Keratinocyte (primary cell): Measurements from ENCODE around the gene DAGLA. TPM values are rescaled to one million over a fixed set of nuclear protein-coding genes. Genes with fewer than 3 reads are reported as not detected.

Experiments used
- DNase-seq: peaks from one replicate; pipeline ENCODE4 v3.0.0-alpha.2; 2011; ENCODE audit warnings: low read depth, missing footprints, low spot score
- FAIRE-seq: peaks from 2 replicates; lab custom pipeline; 2011; peaks lifted over from hg19 to GRCh38; lab: Jason Lieb, UNC
- H2AFZ ChIP-seq: 2 replicates; pipeline ENCODE4 v1.6.0; 2012; ENCODE audit warnings: low read length, control low read depth, inconsistent platforms; ENCODE audit not compliant: control insufficient read depth
- H3K27ac ChIP-seq: 2 replicates; pipeline ENCODE4 v1.5.1; 2011; ENCODE audit warnings: low read length; ENCODE audit not compliant: control insufficient read depth, insufficient read depth
- H3K27me3 ChIP-seq: 3 replicates; pipeline ENCODE4 v1.6.0; 2011; ENCODE audit warnings: low read length; ENCODE audit not compliant: control insufficient read depth, insufficient read depth; ENCODE audit errors: extremely low read depth
- H3K36me3 ChIP-seq, 2 experiments: 2 replicates in 1 of 2; 3 replicates in 1 of 2; pipeline ENCODE4 v1.5.1; 2011; ENCODE audit warnings: low read length in 2 of 2, mild to moderate bottlenecking in 1 of 2; ENCODE audit not compliant: control insufficient read depth in 2 of 2, insufficient read depth in 2 of 2; ENCODE audit errors: extremely low read depth in 1 of 2
- H3K4me1 ChIP-seq: 3 replicates; pipeline ENCODE4 v1.5.1; 2011; ENCODE audit warnings: low read length; ENCODE audit not compliant: control insufficient read depth, insufficient read depth; ENCODE audit errors: extremely low read depth
- H3K4me2 ChIP-seq: 3 replicates; pipeline ENCODE4 v1.6.0; 2011; ENCODE audit warnings: low read depth, low read length; ENCODE audit not compliant: control insufficient read depth, insufficient read depth; ENCODE audit errors: extremely low read depth
- H3K4me3 ChIP-seq, 3 experiments: fragments of 200-600 bp in 1 of 3; sonication (generic) in 1 of 3; 2 replicates in 2 of 3; 3 replicates in 1 of 3; pipeline ENCODE4 v1.5.1; 2011 to 2016; ENCODE audit warnings: low read length in 3 of 3, mild to moderate bottlenecking in 3 of 3, control low read depth in 2 of 3, inconsistent platforms in 1 of 3, low read depth in 1 of 3, mixed read lengths in 1 of 3, mixed run types in 1 of 3, moderate library complexity in 1 of 3; ENCODE audit not compliant: control insufficient read depth in 2 of 3, insufficient read depth in 2 of 3; ENCODE audit errors: extremely low read depth in 1 of 3
- H3K79me2 ChIP-seq: 2 replicates; pipeline ENCODE4 v1.6.0; 2012; ENCODE audit warnings: low read length; ENCODE audit not compliant: control insufficient read depth, insufficient read depth
- H3K9ac ChIP-seq: 3 replicates; pipeline ENCODE4 v1.6.0; 2011; ENCODE audit warnings: low read length; ENCODE audit not compliant: control insufficient read depth, insufficient read depth; ENCODE audit errors: extremely low read depth
- H3K9me1 ChIP-seq: 3 replicates; pipeline ENCODE4 v1.6.0; 2011; ENCODE audit warnings: low read length; ENCODE audit not compliant: control insufficient read depth, insufficient read depth; ENCODE audit errors: extremely low read depth
- H3K9me3 ChIP-seq: 2 replicates; pipeline ENCODE4 v1.5.1; 2012; ENCODE audit warnings: low read depth, low read length; ENCODE audit not compliant: control insufficient read depth
- H4K20me1 ChIP-seq: 3 replicates; pipeline ENCODE4 v1.6.0; 2011; ENCODE audit warnings: low read length; ENCODE audit not compliant: control insufficient read depth, insufficient read depth; ENCODE audit errors: extremely low read depth
- EZH2 ChIP-seq: IDR thresholded peaks from one replicate; pipeline ENCODE4 v1.6.1; 2012; ENCODE audit warnings: inconsistent platforms, mild to moderate bottlenecking, low read length, moderate library complexity
- dilution Hi-C: fragments of 300-500 bp; cut with MboI; formaldehyde crosslinking; loops from one replicate; pipeline ENCODE4 v1.7.0; 2020; ENCODE audit warnings: low sequenced_read_pairs; ENCODE audit not compliant: extremely low pct_ligation_motif_present
- polyA plus RNA-seq, 5 experiments: library from polyadenylated mRNA; depleted of rRNA in 3 of 5; stranded (reverse) in 3 of 5; stranded (forward) in 1 of 5; unstranded in 1 of 5; fragments of >200 nt; gene quantifications; 1 replicate in 1 of 5; 2 replicates in 3 of 5; 3 replicates in 1 of 5; pipeline versions ENCODE4 v1.2.1 to v1.2.3, GENCODE V29; 2011 to 2012; ENCODE audit warnings: missing spikeins in 2 of 5, low read depth in 1 of 5, low replicate concordance in 1 of 5
- TF ChIP-seq, protein P1 (sequence below), 3 experiments: IDR thresholded peaks in 1 of 3; conservative IDR thresholded peaks in 1 of 3; optimal IDR thresholded peaks in 1 of 3; 2 replicates in 2 of 3; 3 replicates in 1 of 3; pipeline versions ENCODE3 to v1.5.1; 2011; ENCODE audit warnings: low read length in 3 of 3, mild to moderate bottlenecking in 3 of 3, moderate library complexity in 2 of 3, control low read depth in 1 of 3, inconsistent platforms in 1 of 3; ENCODE audit not compliant: insufficient read depth in 2 of 3; ENCODE audit errors: extremely low read depth in 1 of 3

Gene DAGLA
- polyA plus RNA-seq, 1 donor (not counting 4 experiments of a cell fraction or from before 2014, with no cell fraction given): 0.03 TPM

DNA sequence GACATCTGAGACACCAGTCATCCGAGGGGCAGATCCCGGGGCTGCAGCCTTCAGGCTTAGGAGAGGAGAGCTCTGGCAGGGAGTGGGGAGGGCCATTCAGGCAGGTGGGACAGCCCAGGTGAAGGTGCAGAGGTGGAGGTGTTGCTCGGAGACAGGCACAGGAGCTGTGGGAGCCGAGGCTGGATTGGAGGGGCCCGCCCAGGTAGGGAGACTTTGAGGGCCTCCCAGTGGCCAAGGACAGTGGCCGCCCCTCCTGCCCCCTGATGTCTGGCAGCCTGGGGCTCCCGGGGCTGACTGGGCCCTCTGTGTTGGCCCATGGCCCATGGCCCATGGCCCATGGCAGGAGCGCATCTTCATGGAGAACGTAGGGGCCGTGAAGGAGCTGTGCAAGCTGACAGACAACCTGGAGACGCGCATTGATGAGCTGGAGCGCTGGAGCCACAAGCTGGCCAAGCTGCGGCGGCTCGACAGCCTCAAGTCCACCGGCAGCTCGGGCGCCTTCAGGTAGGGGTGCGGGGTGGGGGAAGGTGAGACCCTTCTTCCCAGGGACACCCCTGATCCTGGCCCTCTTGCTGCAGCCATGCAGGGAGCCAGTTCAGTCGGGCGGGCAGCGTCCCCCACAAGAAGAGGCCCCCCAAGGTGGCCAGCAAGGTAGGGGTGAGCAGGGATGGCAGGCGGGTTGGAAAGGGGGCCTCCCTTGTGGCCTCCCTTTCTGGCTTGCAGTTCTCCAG, 98.9 kb downstream of the DAGLA start:
- Histone ChIP-seq H3K27me3 (peaks cover 11% of the 10 kb centered on the region), H3K9me1 (no peaks in the 10 kb centered on the region), H3K9ac (no peak overlapping the region), H3K27ac (no peak overlapping the region), H3K9me3 (no peaks in the 10 kb centered on the region), H2AFZ (no peak overlapping the region), H3K4me2 (no peak overlapping the region), H3K4me3 (no peak overlapping the region), H3K36me3 (no peaks in the 10 kb centered on the region), H3K4me1 (peaks cover 11% of the 10 kb centered on the region), H4K20me1 (no peaks in the 10 kb centered on the region), H3K79me2 (no peaks in the 10 kb centered on the region)
- dilution Hi-C loops: no loop called here
- no peak for TF ChIP-seq EZH2
- TF ChIP-seq, protein P1, sequence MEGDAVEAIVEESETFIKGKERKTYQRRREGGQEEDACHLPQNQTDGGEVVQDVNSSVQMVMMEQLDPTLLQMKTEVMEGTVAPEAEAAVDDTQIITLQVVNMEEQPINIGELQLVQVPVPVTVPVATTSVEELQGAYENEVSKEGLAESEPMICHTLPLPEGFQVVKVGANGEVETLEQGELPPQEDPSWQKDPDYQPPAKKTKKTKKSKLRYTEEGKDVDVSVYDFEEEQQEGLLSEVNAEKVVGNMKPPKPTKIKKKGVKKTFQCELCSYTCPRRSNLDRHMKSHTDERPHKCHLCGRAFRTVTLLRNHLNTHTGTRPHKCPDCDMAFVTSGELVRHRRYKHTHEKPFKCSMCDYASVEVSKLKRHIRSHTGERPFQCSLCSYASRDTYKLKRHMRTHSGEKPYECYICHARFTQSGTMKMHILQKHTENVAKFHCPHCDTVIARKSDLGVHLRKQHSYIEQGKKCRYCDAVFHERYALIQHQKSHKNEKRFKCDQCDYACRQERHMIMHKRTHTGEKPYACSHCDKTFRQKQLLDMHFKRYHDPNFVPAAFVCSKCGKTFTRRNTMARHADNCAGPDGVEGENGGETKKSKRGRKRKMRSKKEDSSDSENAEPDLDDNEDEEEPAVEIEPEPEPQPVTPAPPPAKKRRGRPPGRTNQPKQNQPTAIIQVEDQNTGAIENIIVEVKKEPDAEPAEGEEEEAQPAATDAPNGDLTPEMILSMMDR (optimal IDR thresholded peaks at IDR 0.05 in 1 of 3, IDR thresholded peaks at IDR 0.05 in 1 of 3, conservative IDR thresholded peaks at IDR 0.05 in 1 of 3; ENCODE audit: extremely low read depth in 1 of 3, insufficient read depth in 2 of 3, low read length in 3 of 3): no peak
- DNase-seq (no peak), FAIRE-seq (no peak)

DNA sequence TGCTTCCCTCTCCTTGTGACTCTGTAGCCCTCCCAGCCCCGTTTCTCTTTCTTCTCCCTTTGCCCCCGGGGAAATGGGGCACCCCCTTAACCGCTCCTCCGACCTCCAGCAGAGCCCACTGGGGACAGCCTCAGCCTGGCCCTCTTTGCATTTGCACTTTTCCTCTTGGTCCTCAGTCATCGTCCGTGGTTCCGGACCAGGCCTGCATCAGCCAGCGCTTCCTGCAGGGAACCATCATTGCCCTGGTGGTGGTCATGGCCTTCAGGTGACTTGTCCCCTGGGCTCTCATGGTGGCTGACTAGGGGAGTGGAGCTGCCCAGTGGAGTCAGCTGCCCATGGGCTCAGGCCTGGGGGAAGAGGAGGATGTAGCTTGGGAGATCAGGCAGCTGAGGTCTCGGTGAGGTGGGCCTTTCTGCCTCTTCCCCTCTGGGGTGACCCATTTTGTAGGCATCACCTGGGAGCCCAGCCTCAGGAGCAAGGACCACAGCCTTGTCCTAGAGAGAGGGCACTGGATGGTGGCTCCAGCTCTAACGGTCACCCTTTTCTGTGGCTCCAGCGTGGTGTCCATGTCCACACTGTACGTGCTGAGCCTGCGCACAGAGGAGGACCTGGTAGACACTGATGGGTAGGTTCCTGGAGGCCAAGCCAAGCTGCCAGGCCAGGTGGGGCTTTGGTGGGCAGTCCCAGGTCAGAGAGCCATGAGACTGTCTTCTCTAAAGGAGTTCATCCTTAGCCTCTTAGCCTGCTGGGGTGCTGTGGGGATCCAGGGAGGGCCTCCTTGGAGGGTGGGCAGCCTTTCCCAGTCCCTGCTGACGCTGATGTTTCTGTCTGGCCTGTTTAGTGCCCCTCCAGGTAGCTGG, 99.7 kb downstream of the DAGLA start:
- H3K9ac ChIP-seq: no peak overlapping the region

More for the DNA sequence above, 99.7 kb downstream of the DAGLA start:
- H3K27ac ChIP-seq: no peak overlapping the region
- peaks cover 11% of the 10 kb centered on the region for H3K27me3 ChIP-seq
- DNase-seq (no peak), FAIRE-seq (no peak)
- no peaks in the 10 kb centered on the region for H3K9me1 ChIP-seq
- H3K9me3 ChIP-seq: no peaks in the 10 kb centered on the region
- TF ChIP-seq EZH2: no peak
- TF ChIP-seq, protein P1 (optimal IDR thresholded peaks at IDR 0.05 in 1 of 3, IDR thresholded peaks at IDR 0.05 in 1 of 3, conservative IDR thresholded peaks at IDR 0.05 in 1 of 3; ENCODE audit: extremely low read depth in 1 of 3, insufficient read depth in 2 of 3, low read length in 3 of 3): no peak
- dilution Hi-C loops: no loop called here
- H3K4me3 ChIP-seq: no peak overlapping the region
- H3K36me3 ChIP-seq: peaks cover 0 to 1% of the 10 kb centered on the region in 2 experiments
- no peaks in the 10 kb centered on the region for H3K79me2 ChIP-seq
- no peak overlapping the region for H2AFZ ChIP-seq
- peaks cover 11% of the 10 kb centered on the region for H3K4me1 ChIP-seq
- no peaks in the 10 kb centered on the region for H4K20me1 ChIP-seq
- H3K4me2 ChIP-seq: no peak overlapping the region
